Kidney capillary endothelial cell (primary cell): ENCODE data around the gene SDHAF3.

Experiments used
- DNase-seq: peaks from one replicate; pipeline ENCODE4 v3.0.0-alpha.2; 2018; ENCODE audit warnings: low spot score

The SDHAF3 gene

DNA sequence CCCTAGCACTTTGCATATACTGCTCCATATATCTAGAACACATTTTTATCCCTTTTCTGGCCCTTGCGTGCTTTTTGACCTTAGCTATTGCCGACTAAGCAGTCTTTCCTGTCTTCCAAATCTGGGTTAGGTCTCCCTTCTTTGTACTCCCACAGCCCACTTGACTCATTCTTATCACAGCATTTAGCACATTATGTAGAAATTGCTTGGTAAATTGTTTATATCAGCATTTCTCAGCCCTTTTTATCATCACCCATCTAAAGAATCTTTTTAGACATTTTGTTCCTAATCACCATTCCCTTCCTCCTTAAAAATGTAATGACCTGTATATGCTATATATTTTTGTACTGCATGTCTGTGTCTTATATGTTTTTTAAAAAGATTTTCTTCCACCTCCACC, 101.7 kb downstream of the SDHAF3 start:
- no peak for DNase-seq

DNA sequence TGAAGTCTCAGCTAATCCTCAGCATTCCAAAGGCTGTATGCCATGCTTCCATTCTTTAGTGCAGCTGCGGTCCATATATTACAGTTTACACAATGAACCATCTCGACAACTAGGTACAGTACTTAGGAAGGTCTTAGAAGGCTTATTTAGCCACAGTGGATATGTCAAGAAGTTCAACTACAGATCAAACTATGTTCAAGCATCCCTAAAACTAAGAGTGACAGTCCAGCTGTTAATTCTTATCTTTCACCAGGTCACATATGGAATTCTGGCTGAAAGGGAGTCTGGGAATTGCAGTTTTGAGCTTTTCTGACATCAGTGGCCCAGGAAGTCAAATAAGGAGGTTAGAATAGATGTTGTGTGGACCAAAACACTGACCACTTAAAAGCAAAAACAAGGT, 106.8 kb downstream of the SDHAF3 start:
- no peak for DNase-seq

DNA sequence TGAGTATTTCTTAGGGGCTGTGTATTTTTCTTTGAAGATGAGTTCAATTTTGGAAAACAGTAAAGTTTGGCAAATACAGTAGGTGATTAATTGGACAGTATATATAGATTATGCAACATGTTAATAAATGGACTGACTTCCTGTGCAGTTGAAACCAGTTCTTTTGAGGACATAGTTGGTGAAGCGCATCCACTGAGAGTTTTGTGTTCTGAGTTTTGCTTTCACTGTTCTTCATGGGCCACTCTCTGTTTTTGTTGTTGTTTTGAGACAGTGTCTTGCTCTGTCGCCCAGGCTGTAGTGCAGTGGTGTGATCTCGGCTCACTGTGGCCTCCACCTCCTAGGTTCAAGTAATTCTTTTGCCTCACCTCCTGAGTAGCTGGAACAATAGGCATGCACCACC, 109.0 kb downstream of the SDHAF3 start:
- no peak for DNase-seq
